OCI-LY7 (cell line): ENCODE results near the gene EPRS1. TPM values are rescaled to one million over a fixed set of nuclear protein-coding genes. Genes with fewer than 3 reads are reported as not detected.

Experiments
- BruUV-seq: library from RNA; stranded (reverse); fragments of 400-500 nt; replicated peaks from 2 replicates; lab custom pipeline; 2021; lab: Mats Ljungman, UMichigan
- CTCF ChIA-PET: fragments of 300-600 bp; sonication (Branson Sonifier 250); formaldehyde crosslinking; loops from one replicate; lab custom pipeline; 2022; ENCODE audit warnings: antibody characterized with exemption; ENCODE audit not compliant: unreplicated experiment; lab: Charles Lee
- POLR2A ChIA-PET: fragments of 300-600 bp; sonication (Branson Sonifier 250); formaldehyde crosslinking; loops from one replicate; lab custom pipeline; 2022; ENCODE audit warnings: antibody characterized with exemption; lab: Charles Lee
- DNase-seq: peaks from one replicate; pipeline ENCODE4 v3.0.0-alpha.2; 2015; ENCODE audit warnings: low spot score
- H2AFZ ChIP-seq: fragments of 200-600 bp; sonication (generic), shearing (Covaris generic); 2 replicates; pipeline ENCODE4 v1.6.1; 2014; ENCODE audit warnings: mild to moderate bottlenecking, antibody characterized with exemption, low read length, moderate library complexity
- H3K27ac ChIP-seq: fragments of 200-600 bp; sonication (generic); 2 replicates; pipeline ENCODE4 v1.5.1; 2014; ENCODE audit warnings: mixed run types, low read depth, mild to moderate bottlenecking, moderate library complexity, low read length, inconsistent platforms; ENCODE audit not compliant: poor library complexity, severe bottlenecking
- H3K36me3 ChIP-seq: fragments of 200-600 bp; sonication (generic); 2 replicates; pipeline ENCODE4 v1.6.1; 2014; ENCODE audit warnings: mild to moderate bottlenecking, antibody characterized with exemption, low read length, moderate library complexity, mixed read lengths; ENCODE audit not compliant: insufficient read depth
- H3K4me1 ChIP-seq: fragments of 200-600 bp; sonication (generic); 2 replicates; pipeline ENCODE4 v1.5.1; 2014; ENCODE audit warnings: mild to moderate bottlenecking, low read length; ENCODE audit not compliant: insufficient read depth, poor library complexity, severe bottlenecking
- H3K4me2 ChIP-seq: fragments of 200-600 bp; sonication (generic); 2 replicates; pipeline ENCODE4 v1.6.1; 2014; ENCODE audit warnings: mild to moderate bottlenecking, low read length
- H3K4me3 ChIP-seq: fragments of 200-600 bp; sonication (generic); 2 replicates; pipeline ENCODE4 v1.5.1; 2014; ENCODE audit warnings: mild to moderate bottlenecking, low read depth, low read length; ENCODE audit not compliant: poor library complexity, severe bottlenecking
- H3K79me2 ChIP-seq: fragments of 200-600 bp; sonication (generic); 2 replicates; pipeline ENCODE4 v1.6.1; 2016; ENCODE audit warnings: low read depth, mild to moderate bottlenecking, low read length, moderate library complexity, mixed read lengths; ENCODE audit not compliant: insufficient read depth
- H3K9me2 ChIP-seq: fragments of 200-600 bp; sonication (generic); 2 replicates; pipeline ENCODE4 v1.6.1; 2016; ENCODE audit warnings: mild to moderate bottlenecking, low read length, mixed read lengths; ENCODE audit not compliant: insufficient read depth
- H3K9me3 ChIP-seq: fragments of 200-600 bp; sonication (generic); 2 replicates; pipeline ENCODE4 v1.6.1; 2014; ENCODE audit warnings: mild to moderate bottlenecking, mixed run types, low read length, mixed read lengths
- H4K20me1 ChIP-seq: fragments of 200-600 bp; sonication (generic); 2 replicates; pipeline ENCODE4 v1.6.1; 2014; ENCODE audit warnings: mild to moderate bottlenecking, antibody characterized with exemption, low read length, moderate library complexity, mixed read lengths; ENCODE audit not compliant: insufficient read depth
- CTCF ChIP-seq: fragments of 200-600 bp; sonication (generic); conservative IDR thresholded peaks from 2 replicates; pipeline ENCODE4 v1.5.1; 2014; ENCODE audit warnings: mild to moderate bottlenecking, antibody characterized with exemption, low read length, moderate library complexity, mixed read lengths
- EZH2phosphoT487 ChIP-seq: fragments of 200-600 bp; sonication (generic); IDR thresholded peaks from 2 replicates; pipeline ENCODE4 v1.6.1; 2018; ENCODE audit warnings: low read depth, borderline replicate concordance, mild to moderate bottlenecking, mixed run types, antibody characterized with exemption, low read length, moderate library complexity, mixed read lengths
- intact Hi-C: fragments of 100-400 bp; cut with micrococcal nuclease; formaldehyde crosslinking; loops from one replicate; pipeline ENCODE4 v1.10.0; 2022; ENCODE audit not compliant: unreplicated experiment
- total RNA-seq, 2 experiments: library from RNA; depleted of rRNA in 1 of 2; stranded (reverse); fragments of >200 nt in 1 of 2; shearing (Covaris generic) in 1 of 2; gene quantifications; 2 replicates each; pipeline ENCODE4 v1.2.3, GENCODE V29; 2014 to 2022

Gene EPRS1
- total RNA-seq, 2 experiments from 2014 or later, result 93.1 to 174 TPM

GRCh38 chr1:220013497-220013896, 32.8 kb downstream of the EPRS1 start:
- intact Hi-C loops, result no loop called here
- Histone ChIP-seq H3K79me2 (no peaks in the 10 kb centered on the region), H3K4me3 (no peak overlapping the region), H4K20me1 (no peaks in the 10 kb centered on the region), H3K4me2 (no peak overlapping the region), H3K36me3 (peaks cover 100% of the 10 kb centered on the region), H2AFZ (no peak overlapping the region), H3K27ac (no peak overlapping the region), H3K9me3 (no peaks in the 10 kb centered on the region), H3K9me2 (no peaks in the 10 kb centered on the region), H3K4me1 (peaks cover 11% of the 10 kb centered on the region)
- ChIA-PET POLR2A (interaction anchor here (0.7 to 2.4 kb wide), 7 partner anchors 8 to 291 kb away, joined by 3 to 12 read pairs (median 3); no protein-coding TSS in a partner anchor), CTCF (interaction anchor here (0.6 kb wide), 1 partner anchor 161 kb away, joined by 4 read pairs; no protein-coding TSS in a partner anchor)
- BruUV-seq, result no TSS peak
- DNase-seq, result no peak
- TF ChIP-seq EZH2phosphoT487 (no peak), CTCF (no peak)

- H3K4me3 ChIP-seq, result no peak overlapping the region
- TF ChIP-seq EZH2phosphoT487 (no peak), CTCF (peak; percentile 65)
- no peaks in the 10 kb centered on the region for H3K79me2 ChIP-seq
- H3K36me3 ChIP-seq, result peaks cover 100% of the 10 kb centered on the region
- intact Hi-C loops, result no loop called here
- no peak overlapping the region for H3K27ac ChIP-seq
- DNase-seq, result peak; percentile 32
- peaks cover 11% of the 10 kb centered on the region for H3K4me1 ChIP-seq
- POLR2A ChIA-PET, result interaction anchor here (0.6 to 2.4 kb wide), 9 partner anchors 9 to 624 kb away, joined by 3 to 12 read pairs (median 3); no protein-coding TSS in a partner anchor
- CTCF ChIA-PET, result no interaction called here
- no TSS peak for BruUV-seq
- H3K9me2 ChIP-seq, result no peaks in the 10 kb centered on the region
- no peak overlapping the region for H3K4me2 ChIP-seq
- no peaks in the 10 kb centered on the region for H3K9me3 ChIP-seq
- H2AFZ ChIP-seq, result no peak overlapping the region
- H4K20me1 ChIP-seq, result no peaks in the 10 kb centered on the region; the same call in 1 of the 2 replicates
These were observed 34.0 kb downstream of the EPRS1 start for GRCh38 chr1:220012259-220012658.

GRCh38 chr1:220011620-220012019, 34.7 kb downstream of the EPRS1 start:
- no peak overlapping the region for H3K27ac ChIP-seq
- H3K4me1 ChIP-seq, result peaks cover 11% of the 10 kb centered on the region
- H3K4me2 ChIP-seq, result no peak overlapping the region
- H3K4me3 ChIP-seq, result no peak overlapping the region
- DNase-seq, result no peak
- POLR2A ChIA-PET, result interaction anchor here (1.1 to 2.4 kb wide), 6 partner anchors 8 to 174 kb away, joined by 3 to 12 read pairs (median 3); no protein-coding TSS in a partner anchor
- CTCF ChIA-PET, result no interaction called here
- peaks cover 4% of the 10 kb centered on the region for H4K20me1 ChIP-seq
- no TSS peak for BruUV-seq
- H2AFZ ChIP-seq, result no peak overlapping the region
- H3K79me2 ChIP-seq, result no peaks in the 10 kb centered on the region
- no peaks in the 10 kb centered on the region for H3K9me3 ChIP-seq
- no peaks in the 10 kb centered on the region for H3K9me2 ChIP-seq
- intact Hi-C loops, result no loop called here
- peaks cover 100% of the 10 kb centered on the region for H3K36me3 ChIP-seq
- no peak for TF ChIP-seq EZH2phosphoT487
- no peak for TF ChIP-seq CTCF
